HCEC 1CT (cell line): ENCODE results near the gene ENKUR.
"Not testable (repeated sequence)": the region's sequence is repeated elsewhere in the genome, so short reads cannot be mapped to it uniquely, and the experiment has no call there.

Source experiments
- DNase-seq: peaks from one replicate; pipeline ENCODE4 v3.0.0-alpha.2; 2017

The ENKUR gene

DNA sequence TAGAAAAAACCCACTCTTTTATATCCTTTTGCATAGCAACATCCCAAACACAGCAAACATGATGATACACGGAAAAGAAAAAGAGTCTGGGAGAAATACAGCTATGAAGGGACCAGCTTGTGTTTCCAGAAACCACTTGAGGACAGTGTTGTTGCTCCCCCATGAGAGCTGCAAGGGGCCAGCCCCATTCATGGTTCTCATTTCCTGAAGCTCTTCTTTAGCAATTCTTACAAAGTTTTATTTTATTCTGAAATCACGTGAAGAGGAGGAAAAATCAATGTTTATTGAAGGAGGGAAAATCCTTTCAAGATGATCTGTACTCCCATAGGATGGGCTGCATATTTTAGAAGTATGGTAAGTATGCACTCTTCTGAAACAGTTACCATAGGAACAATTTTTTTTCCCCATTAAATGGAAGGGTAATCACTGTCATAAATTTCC is 46.1 kb downstream of the ENKUR start:
- no peak for DNase-seq

DNA sequence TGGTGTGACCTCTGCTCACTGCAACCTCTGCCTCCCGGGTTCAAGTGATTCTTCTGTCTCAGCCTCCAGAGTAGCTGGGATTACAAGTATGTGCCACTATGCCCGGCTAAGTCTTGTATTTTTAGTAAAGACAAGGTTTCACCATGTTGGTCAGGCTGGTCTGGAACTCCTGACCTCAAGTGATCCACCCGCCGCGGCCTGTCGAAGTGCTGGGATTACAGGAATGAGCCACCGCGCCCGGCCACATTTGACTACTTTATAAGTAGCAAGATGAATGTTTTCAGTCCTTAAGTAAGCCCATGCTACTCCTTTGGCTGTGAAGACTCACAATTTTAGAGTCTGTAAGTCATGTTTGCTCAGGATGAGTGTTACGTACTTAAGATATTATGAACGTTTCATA is 47.0 kb downstream of the ENKUR start:
- DNase-seq: not testable (repeated sequence)

DNA sequence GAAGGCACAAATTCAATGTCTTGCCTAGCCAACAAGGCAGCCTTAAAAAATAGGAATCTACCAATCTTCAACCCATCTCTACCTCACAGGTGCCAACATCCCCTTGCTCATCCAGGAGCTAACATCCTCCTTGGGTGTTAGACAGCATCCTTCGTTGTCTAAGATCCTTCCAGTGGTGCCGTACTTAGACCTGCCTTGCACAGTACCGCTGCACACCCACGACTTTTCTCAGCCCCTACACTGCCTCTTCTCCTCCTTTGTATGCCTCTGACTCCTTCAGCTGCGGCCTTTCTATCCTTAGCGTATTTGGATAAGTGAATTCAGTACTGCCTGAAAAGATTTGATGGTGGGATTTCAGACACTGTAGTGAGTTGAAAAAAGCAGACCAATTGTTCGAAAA is 47.6 kb downstream of the ENKUR start:
- DNase-seq: no peak

DNA sequence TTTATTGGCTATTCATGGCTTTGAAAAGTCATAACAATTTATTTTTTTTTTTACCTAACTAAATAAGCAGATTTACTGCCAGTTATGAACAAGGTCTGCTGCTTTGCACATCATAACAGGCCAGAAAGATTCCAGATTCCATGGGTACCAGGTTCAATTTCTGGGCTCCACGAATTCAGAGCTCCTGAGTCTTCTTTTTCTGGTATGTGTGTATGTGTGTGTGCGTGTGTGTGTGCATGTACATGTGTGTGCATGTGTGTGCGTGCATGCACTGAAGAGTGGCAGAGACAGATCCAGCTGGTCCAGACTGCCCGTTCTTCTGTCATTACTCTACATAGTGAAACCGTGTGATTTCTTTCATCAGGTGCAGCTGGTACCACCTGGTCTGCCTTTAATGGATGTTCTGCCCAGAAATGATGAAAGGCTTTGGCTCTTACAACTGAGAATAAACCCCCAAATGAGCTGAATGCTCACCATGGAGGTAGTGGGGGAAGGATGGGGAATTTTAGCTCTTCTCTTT is 48.9 kb downstream of the ENKUR start:
- no peak for DNase-seq

DNA sequence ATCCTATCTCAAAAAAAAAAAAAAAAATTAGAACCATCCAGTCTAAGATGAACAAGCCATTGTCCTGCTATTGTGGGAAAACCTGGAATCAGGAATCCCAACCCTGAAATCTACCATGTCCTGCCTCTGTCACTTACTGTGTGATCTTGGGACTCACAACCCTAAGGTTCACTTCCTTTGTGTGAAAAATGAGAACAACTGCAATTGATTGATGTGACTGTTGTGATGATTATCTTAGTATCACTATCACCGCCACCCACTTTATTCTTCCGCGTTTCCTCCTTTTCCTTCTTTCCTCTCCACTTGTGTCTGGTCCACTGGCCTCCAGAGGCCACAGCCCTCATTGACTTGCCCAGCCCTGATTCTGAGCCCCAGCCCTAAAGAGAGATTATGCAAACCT is 50.9 kb downstream of the ENKUR start:
- DNase-seq: no peak

DNA sequence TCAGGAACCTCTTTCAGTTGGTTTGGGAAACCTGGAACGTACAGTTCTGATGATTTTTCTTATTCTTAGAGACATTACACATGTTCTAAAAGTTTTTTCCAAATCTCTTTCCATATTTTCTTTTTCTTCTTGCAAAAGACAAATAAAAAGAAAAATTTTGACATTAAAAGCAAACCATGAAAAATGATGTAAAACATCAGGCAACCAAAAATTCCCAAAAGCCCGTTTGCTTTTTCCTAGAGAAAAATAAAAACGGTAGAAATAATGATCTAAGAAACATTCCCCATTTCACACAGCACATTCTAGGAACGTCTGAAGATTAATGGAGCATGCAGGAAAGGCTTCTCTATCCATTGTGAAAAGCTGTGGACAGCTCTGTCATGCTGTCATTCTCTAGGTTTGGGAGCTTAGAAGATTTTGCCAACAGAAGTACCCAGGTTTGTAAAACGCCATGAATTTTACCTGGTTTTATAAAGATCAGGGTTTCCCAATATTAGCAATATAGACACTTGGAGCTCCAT is 52.4 kb downstream of the ENKUR start:
- no peak for DNase-seq

DNA sequence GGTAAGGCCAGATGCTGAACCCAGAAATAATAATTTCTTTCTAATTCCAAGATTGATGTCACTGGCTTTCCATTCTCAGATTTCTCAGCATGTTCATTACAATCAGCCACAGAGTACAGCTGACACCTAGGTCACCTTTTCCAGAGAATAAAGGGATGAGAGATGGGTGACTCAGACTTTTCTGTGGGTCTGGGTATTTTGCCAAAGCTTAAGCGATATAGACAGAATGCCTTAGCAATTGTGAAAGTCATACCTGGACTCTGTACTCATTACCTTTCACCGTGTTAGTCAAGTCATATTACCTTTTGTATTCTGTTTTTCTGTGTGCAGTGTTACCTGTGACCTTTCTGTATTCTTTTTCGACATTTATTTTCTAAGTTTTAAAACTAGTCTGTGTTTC is 53.0 kb downstream of the ENKUR start:
- DNase-seq: no peak

DNA sequence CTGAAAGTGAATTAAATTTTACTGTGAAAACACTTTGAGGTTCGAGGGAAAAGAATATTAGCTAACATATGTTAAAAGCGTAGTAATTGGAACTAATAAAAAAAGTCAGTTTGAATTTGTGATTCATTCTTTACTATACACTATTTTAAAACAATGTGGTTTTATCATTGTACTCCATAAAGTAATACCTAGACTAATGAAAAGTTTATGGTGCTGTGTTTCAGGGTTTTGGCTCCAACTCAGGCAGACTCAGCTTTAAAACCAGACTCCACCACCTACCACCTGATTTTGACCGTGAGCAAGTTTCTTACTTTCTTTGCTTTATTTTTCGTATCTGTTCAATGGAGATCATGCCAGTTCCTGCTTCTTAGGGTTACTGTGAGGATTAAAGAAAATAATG is 54.4 kb downstream of the ENKUR start:
- no peak for DNase-seq

DNA sequence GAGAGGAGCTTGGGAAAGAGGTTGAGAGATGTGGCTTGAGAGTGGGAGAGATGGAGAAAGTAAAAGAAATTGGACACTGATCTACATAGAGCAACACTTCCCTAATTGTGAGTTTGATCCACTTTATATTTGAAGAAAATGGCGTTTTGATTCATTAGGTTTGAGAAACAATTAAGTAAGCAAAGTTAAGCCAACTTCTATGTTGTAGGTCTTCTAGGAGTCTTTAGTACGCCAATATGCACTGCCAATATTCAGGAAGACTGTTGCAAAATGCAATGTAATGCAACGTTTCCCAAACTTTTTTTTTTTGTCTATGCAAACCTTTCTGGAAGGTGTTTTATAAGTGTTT is 56.6 kb downstream of the ENKUR start:
- no peak for DNase-seq

DNA sequence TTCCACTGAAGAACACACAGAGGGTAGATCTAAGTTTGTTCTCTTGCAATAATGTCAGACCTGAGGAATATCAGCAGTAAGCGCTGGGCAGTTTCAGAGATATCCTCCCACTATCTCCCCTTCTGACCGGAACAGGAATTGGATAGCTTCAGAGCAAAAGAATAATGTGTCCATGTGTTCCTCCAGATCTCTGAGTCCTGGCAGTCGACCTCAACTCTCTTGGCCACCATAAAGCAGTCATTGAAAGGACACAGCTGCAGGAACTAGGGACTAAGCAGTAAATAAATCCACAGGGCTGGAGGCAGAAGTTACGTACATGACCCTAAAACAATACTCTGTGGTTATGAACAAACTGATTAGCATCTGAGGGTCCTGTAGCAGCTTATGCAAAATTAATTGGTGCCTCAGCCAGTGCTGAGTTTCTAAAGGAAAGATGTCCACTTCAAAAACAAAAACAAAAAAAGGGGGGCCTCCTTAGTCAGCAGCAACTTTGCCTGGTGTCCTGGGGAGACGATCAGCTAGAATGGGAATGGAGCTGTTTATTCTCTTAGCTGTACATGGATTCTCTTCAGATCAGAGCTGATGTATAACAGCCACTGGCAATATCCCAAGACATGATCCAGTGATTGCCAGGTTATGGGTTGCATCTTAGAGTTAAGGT is 57.1 kb downstream of the ENKUR start:
- DNase-seq: peak; percentile 82

DNA sequence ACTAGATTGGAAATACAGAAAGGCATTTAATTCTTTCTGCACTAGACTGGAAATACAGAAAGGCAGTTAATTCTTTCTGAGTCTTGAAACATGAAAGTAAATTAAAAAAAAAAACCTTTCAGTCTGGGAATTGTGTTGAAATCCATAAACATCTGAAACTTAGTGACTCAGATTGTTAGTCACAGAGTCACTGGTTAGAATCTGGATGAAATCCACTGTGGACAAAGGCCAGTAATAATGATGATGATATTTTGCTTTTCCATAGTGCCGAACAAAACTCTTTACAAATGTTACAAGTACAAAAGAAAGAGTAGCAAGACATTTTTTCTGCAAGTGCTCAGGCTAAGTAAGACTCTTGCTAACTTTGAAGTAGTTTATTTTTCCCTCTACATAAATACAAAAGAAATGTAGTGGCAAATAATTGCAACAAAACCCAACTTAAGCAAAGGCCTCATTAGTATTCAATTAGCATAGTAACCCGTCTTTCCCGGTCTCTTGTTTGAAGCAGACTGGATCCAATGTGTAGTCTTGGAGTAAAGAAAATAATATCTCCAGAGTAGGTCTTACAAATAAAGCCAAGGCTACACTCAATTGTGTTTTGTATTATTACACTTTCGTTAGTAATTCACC is 57.8 kb downstream of the ENKUR start:
- DNase-seq: peak; percentile 87

DNA sequence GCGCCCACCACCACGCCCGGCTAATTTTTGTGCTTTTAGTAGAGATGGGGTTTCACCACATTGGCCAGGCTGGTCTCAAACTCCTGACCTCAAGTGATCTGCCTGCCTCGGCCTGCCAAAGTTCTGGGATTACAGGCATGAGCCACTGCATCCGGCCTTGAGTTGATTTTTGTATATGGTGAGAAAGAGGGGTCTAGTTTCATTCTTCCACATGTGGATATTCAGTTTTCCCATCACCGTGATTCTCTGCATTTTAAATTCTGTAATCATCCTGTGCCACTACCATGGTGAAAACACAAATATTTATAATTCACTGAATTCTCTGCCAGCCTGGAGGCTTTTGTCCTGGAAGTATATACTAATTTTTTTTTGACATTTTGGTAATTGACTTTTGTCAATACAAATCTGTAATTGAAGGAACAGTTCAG is 58.3 kb downstream of the ENKUR start:
- DNase-seq: peak; percentile 58

DNA sequence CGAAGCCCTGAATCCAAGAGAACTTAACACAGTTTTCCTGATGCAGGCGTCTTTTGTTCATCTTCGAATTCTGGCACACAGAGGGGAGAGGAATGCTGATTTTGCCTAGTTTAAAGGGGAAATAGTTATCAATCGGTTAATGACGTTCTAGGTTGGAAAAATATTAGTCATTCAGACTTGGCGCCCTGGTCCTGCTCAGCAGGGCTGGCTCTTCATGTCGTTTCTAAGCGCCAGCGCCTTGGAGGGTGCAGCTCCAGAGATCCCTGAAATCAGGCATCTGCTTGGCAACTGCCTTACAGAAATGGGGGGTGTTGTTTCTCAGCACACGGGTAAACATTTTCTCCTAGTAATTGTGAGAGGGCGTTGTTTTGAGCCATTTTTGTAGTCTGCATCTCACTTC is 62.3 kb downstream of the ENKUR start:
- no peak for DNase-seq

DNA sequence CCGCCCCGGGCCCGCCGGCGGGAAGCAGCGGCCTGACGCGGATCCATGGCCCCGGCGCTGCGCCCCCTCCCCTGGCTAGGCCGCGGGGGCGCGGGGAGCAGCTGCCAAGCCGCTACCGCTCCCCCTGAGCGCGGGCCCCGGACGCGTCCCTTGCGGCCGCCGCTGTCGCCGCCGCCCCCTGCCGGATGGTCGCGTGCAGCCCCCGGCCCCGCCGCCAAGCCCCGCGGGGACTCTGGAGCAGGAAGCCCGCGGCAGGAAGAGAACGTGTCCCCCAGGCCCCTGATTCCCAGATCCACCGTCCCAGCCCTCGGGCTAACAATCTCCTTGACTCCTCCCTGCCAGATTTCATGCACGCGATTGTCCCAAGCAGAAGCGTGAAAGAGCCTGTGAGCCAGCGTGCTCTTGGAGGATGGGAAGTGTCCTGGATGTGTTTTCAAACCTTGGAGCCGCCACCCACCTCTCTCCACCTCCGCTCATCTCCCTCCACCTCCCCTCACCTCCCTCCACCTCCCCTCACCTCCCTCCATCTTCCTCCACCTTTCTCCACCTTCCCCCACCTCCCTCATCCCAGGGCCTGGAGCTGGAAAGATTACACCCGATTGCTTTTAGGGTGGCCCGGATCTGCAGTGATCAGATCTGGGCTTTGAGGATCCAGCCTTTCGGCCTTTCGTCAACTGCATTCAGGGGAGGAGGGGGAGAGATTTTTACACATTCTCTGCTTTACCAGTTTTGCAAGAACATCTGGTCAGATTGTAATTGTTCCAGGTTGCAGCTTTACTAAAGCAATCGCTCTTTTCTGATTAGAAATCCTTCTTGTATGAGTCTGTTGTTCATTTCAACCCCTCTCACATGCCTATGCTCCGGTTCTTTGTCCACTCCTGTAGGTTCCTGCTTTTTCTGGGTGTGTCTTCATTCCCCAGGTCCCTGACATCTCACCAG is 63.0 kb downstream of the ENKUR start:
- DNase-seq: peak; percentile 60

DNA sequence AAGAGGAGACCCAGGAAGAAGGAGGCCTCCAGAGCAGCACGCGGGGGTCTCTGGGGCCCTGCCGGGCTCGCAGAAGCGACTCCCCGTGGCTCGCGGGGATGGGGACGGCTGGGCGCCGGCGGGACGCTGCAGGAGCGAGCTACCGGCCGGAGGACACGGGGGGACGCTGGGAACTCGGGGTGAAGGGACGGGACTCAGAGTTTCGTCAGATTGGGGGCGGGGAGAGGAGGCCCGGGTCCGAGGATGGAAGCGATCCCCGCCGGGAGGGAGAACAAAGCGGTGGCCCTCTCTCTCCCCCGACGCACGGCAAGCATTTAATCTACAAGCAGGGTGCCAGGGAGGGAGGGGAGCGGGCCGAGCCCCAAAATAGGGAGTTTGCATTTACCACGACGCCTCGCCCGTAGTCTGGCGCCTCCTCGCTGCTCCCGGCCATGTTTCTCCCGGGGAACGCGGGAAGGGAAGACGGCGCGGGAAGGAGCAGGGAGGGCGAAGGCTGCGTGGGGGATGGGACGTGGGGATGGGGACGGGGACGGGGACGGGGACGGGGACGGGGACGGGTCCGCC is 63.7 kb downstream of the ENKUR start, which contains the start of gene PRTFDC1:
Gene PRTFDC1 (minus strand): TSS at position 464 of the 564 bp plus-strand sequence. CDS start 31 bp downstream, at position 433.
- DNase-seq: peak; percentile 60

DNA sequence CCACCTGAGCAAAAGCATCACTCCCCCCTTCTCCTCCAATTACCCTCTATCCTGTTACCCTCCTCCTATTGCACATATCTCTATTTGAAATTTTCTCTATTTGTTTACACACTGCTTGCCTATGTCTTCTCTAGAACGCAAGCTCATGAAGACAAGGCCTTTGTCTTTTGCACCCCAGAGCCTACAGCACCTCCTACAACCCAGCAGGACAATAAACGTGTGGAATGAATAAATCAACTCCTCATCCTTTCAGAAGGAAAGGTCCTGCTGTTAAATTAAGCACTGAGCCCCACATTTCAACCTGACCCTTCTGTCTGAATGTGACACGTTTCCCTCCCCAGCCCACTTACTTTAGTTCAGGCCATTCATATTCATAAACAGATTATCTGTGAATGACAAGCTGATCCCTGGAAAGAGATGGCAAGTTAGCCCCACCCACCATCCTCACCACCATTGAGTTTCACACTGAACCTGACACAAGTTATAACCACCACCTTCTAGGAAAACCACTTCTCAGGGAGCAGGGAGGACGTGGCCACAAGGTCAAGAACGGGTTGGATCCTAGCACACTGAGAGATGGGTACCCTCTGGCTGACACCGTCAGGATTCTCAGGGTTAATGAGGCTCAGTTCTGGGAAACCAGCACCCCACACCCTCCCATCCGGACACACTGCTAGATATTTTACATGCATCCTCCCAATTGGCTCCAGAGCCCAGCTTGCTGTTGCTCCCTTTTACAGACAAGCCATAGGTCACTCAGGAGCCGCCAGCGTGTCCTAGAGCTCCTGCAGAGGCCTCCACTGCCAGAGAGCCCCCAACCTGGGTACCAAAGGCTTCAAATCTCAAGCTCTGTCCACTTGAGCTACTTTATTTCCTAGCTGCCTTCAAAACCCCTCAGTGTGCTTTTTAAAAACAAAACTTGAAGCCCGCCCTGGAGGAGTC is 64.5 kb downstream of the ENKUR start:
- peak; percentile 53 for DNase-seq

DNA sequence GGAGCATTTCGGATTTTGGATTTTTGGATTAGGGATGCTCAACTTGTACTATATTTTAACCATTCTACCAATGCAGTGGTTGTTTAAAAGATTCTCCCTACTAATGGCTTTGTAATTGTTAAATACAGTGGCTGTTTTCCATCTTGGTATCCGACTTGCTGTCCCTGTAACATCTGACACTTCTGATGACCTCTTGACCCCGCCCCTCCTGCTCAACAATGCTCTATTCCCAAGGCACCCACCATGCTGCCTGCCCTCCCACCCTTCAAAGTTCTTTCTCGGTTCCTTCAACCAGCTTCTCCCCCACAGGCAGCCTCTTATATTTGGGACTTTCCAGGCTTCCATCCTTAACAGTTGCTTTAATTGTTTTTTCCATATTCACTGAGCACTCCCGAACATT is 65.5 kb downstream of the ENKUR start:
- no peak for DNase-seq

DNA sequence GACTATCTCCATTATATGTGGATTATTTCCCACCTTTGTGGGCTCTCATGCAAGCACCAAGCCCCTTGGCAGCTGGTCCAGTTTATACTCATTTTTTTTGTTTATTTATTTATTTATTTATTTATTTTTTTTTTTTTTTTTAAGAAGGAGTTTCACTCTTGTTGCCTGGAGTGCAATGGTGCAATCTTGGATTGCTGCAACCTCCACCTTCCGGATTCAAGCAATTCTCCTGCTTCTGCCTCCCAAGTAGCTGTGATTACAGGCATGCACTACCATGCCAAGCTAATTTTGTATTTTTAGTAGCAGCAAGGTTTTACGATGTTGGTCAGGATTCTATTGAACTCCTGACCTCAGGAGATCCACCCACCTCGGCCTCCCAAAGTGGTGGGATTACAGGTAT is 66.3 kb downstream of the ENKUR start:
- DNase-seq: no peak

DNA sequence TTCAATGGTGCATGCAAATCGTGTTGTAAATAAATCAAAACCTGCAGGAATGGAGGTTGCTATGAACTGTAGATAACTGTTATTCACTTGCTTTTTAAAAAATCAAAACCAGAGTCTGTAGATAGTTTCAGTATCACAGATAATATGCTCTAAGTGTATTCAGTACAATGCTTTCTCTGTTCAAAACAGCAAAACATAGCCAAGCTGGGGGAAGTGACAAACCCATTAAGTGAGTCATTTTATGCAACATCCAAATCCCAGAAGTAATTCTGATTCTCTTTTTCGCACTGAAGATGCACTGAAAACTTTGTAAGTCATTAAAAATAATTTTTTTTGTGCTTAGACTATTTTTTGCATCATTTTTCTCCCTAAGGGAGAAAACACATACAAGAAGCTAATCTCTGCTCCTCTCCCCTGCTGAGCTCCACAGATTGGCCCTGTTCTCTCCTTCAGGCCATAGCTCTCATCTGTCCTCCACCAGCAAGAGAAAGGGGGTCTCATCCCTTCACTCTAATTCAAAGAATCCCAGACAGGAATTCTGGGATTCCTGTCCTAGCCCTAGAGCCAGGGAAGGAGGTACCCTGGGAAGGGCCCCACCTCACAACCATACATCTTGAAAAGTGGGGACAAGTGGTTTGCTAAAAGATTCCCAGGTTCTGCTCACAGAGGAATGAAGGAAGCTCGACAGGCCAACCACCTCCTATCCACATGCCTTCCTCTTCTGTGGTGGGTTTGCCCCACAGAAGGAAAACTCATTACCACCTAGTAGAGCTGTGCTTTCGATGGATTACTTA is 68.5 kb downstream of the ENKUR start:
- peak; percentile 39 for DNase-seq

DNA sequence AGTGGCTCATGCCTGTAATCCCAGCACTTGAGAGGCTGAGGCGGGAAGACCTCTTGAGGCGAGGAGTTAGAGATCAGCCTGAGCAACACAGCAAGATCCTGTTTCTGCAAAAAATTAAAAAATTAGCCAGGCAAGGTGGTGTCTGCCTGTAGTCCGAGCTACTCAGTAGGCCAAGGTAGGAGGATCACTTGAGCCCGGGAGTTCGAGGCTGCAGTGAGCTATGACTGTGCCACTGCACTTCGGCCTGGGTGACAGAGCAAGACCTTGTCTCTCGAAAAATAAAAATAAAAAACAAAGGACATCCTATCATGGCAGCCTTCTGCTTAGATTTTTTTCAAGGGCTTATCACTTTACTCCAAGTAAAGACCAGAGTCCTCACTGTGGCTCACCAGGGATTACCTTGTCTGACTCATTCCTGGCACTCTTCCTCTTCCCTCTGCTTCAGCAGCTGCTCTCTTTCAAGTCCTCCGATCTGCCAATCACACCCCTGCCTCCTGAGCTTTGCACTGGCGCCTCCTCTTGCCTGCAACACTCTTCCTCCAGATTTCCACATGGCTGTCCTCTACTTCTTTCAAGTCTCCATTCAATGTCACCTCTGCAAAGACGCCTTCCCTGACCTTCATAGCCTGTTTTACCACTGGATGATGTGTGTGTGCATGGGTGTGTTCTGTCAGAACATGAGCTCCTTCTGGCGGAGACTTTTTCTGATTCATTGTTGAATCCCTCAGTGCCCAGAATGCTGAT is 71.3 kb downstream of the ENKUR start:
- peak; percentile 93 for DNase-seq
